HG02973 (cell line): Measurements from ENCODE around the gene SLC25A15.
"Not testable (repeated sequence)": the region's sequence is repeated elsewhere in the genome, so short reads cannot be mapped to it uniquely, and the experiment has no call there.

ENCODE experiments used
- ATAC-seq: cut with Tn5 transposase; IDR thresholded peaks from one replicate; pipeline ENCODE4 v1.9.1; 2021; ENCODE audit warnings: moderate library complexity; ENCODE audit not compliant: unreplicated experiment

The SLC25A15 gene

GRCh38 chr13:40780822-40781401 lies 8.5 kb upstream of the SLC25A15 start:
- no peak for ATAC-seq

DNA sequence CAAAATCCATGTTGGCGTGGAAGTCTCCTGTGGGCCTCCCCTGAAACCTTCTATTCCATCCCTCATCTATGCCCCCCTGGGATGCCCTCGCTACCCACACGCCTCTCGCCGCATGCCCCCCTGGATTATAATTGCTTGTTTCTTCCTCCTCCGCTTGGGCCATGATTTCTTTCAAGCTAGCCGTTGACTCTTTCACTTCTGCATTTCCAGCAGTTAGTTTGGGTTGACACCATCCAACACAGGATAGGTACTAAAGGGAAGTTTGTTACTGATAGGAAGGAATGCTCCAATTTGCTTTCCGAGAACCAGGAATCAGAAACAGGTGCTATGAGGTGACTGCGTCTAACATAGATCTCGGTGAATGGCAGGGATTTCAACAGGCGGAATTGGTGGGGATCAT lies 7.7 kb upstream of the SLC25A15 start:
- no peak for ATAC-seq

- not testable (repeated sequence) for ATAC-seq
Observed at GRCh38 chr13:40782971-40783370, 6.4 kb upstream of the SLC25A15 start.

DNA sequence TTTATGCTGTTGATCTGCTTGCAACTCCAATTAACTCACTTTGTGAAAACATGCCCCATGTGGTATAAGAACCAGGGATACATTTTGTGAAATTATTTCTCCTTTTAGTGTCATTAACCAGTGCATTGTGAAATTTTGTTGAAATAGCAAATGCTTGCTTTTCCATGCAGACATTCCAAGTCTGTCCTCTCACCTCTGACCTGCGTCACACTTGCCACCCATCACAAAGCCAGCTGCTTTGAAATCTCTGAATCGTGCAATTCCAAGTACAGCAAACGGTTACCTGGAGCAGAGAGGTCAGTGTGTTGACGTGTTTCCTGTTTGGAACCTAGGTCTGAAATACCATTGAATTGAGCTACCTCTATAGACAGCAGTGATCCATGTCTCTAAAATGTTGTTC lies 4.9 kb upstream of the SLC25A15 start:
- ATAC-seq = no peak

DNA sequence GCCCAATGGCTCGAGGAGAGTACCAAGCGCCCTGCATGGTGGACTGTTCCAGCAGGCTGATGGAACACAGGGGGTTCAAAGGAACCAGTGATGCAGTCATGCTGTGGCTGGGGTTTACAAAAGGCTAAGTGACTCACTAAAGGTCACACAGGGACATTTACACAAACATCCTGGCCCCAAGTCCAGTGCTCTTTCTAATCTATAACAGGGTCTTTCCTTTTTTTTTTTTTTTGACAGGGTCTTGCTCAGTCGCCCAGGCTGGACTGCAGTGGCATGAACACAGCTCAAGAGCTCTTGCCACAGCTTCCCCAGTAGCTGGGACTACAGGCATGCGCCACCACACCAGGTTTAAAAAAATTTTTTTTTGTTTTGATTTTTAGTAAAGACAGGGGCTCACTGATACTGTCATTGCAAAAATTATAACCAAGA lies 2.8 kb upstream of the SLC25A15 start:
- ATAC-seq = no peak

DNA sequence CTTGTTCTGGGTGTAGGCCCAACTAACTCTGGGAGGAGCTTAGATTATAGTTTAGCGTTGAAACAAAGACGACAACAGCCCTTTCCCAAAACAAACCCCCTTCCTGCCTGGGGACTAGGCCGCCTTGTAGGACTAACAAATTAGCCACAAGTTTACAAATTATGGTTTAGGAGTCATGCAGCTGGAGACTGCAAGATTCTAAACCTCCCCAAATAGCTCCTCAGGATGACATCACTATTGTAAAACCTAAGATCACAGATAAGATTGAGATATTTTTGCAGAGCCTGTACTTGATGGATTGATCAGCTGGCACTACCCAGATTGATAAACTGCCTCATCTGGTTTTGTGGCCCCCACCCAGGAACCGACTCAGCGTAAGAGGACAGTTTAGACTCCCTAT lies 2.3 kb upstream of the SLC25A15 start:
- no peak for ATAC-seq

- not testable (repeated sequence) for ATAC-seq
Observed at GRCh38 chr13:40788540-40789274, 704 bp upstream of the SLC25A15 start.

- ATAC-seq = no peak
Observed at GRCh38 chr13:40790154-40790616, 774 bp downstream of the SLC25A15 start.

DNA sequence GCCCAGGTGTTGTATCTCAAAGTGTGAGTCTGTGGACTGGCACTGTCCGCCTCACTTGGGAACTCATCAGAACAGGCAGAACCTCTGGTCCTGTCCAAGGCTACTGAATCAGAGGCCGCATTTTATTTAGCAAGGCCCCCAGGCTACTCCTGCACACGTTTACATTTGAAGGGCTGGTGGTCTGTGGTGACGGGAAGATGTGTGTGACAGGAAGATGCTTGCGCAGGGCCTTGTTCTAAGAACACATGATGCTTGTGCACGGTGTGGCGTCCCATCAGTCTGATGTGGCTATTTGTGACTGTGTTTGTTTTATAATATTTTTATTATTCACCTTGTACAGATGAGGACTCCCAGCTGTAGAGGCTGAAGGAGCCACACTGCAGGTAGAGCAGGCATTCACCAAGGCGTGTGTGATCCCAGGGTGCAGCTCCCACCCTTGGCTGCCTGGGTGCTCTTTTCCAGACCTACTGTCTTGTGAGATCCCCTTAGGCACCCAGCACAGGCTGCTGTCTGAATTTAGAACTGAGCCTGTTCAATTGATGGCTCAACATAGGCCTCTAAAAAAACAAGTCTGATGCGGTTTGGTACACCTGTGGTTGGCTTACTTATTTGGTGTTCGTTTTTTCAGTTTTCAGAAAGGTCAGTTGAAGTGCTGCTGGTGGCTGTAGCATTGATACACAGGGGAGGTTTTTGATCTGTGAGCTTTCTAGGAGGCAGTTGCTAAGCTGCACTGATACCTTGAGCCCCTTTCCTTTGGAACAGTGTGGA lies 3.1 kb downstream of the SLC25A15 start:
- ATAC-seq = no peak

DNA sequence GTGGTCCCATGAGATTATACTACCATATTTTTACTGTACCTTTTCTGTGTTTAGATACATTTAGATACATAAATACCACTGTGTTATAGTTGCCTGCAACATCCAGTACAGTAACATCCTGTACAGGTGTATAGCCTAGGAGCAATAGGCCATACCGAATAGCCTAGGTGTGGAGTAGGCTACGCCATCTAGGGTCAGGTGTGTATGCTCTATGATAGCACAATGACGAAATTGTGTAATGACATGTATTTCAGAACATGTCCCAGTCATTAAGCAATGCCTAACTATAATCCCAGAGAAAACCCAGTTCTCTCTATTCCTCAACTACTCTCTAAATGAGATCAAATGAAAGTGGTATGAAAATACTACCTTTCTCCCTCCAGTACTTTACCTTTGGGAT lies 3.9 kb downstream of the SLC25A15 start:
- ATAC-seq = no peak

DNA sequence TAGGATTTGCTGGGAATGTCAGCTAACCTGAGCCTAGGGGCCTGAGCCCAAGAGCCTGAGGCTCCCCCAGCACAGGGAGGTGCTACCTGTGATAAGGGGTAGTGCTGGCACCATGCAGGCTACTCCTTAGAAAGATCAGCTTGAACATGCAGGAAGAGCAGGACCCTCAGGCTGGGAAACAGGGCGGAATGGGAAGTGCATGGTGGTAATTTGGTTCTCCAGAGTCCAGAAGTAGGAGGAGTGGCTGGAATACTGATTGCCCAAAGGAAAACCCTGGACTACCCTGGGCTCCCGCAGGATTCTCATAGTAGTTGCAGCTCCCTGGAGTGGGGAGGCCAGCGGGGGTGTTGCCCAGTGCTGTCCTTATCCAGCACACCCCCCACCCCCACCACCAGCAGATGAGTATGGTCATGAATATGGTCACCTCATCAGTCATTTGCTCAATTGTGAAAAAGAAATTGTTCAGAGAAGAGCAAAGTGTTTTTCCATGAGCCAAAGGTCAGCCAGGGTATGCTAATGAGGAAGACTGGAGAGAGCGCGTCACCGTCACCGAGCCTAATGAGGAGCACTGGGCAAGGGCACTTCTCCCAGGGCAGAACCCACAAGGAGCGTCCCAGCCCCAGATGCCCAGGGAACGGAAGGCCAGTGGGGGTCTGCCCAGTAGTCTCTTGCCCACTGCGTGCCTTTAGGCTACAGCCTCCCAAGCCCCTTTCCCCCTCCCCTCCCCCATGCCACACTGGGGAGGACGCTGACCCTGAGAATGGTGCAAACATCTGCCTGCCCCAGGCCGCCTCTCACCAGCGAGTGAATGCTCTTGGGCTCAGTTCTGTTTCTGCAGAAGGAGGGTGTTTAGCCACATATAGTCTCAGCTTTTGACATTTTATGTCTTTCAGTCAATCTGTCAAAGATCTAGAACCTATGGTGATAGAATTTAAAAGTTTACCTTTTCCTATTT lies 5.3 kb downstream of the SLC25A15 start:
- ATAC-seq = no peak

GRCh38 chr13:40796649-40797048 lies 7.2 kb downstream of the SLC25A15 start:
- ATAC-seq = no peak

GRCh38 chr13:40798380-40798779 lies 9.0 kb downstream of the SLC25A15 start:
- ATAC-seq = no peak

DNA sequence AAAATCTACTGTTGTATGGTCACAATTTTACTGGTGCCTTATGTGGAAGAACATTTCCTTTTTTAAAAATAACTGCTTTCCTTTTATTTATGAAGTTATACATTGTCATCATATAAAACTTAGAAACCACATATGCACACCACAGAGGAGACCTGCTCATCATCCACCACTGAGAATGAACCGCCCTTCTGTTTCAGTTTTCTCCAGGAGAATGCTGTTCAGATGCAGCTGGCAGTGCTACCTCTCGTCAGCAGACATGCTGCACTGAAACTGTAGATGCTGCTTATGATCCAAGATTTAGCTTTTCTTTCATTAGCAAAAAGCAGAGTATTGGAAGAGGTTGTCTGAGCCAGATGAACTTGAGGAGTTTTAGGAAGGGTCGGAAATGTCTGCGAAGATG lies 10.1 kb downstream of the SLC25A15 start:
- ATAC-seq = no peak

GRCh38 chr13:40800559-40800958 lies 11.1 kb downstream of the SLC25A15 start:
- ATAC-seq = no peak

DNA sequence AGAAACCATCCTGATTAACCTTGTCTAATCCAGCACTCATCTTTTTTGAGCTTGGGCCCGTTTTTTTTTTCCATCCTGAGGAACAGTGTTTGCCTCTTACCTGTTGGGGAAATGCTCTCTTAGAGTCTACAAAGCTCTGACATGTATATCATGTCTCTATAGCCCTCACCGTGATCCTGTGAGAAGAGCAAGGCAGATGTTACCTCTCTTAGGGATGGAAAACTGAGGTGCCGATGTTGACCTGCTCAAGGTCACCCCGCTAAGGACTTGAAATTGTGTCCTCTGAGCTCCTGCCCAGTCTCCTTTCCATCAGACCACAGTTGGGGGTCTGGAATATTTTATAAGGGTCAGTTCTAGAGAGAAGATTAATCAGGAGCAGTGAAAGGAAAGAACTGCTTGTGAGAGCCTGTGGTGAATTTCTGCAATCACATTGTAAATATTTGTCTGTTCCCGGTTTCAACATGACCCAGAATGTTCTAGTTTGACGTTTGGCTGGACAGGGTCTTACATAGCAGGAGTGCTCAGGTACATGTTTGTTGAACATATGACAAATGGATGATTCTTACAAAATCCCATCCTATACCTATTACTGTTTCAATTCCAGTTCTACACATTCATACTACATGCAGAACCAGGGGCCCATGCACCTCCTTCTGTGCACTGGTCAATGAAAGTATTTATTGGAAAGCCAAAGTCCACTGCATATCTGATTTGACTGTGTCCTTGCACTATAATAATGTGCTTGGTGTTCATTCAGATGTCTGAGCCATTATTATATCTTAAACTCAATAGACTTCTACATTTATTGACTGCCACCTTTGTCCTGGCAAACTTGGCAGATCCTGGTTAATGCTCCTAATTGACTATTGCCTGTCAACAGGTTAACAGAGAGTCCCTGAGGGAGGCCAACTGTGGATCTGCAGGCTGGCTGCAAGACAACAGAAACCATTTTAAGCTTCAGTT lies 12.1 kb downstream of the SLC25A15 start:
- no peak for ATAC-seq

GRCh38 chr13:40803316-40803715 lies 13.9 kb downstream of the SLC25A15 start:
- no peak for ATAC-seq

DNA sequence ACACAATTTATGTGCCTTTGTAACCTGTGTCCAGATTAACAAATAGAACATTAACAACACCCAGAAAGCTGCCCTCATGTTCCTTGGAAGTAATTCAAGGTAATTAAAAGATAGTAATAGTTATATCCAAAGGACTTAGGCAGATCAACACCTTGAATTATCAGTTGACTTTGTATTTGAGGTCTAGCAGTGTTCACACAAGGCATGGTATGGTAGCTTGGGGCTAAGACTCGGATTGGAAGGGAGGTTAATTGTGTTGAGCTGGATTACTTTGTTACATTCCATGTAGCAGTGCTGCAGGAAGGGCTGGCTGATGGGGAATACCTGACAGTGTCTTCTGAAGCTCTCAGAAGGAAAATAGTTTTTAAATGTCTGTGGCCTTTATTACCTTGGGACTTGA lies 16.8 kb downstream of the SLC25A15 start:
- no peak for ATAC-seq

- ATAC-seq = no peak
Observed at GRCh38 chr13:40809471-40809870, 20.1 kb downstream of the SLC25A15 start.

GRCh38 chr13:40812102-40812501 lies 22.7 kb downstream of the SLC25A15 start:
- ATAC-seq = no peak
